ENCODE data around the gene LARGE2. TPM values are rescaled to one million over a fixed set of nuclear protein-coding genes. Genes with fewer than 3 reads are reported as not detected.
A peak's percentile ranks its signal among the peaks of the same experiment; 100 is the strongest.

Gene LARGE2
- total RNA-seq, 1 donor from 2014 or later, result not detected

GRCh38 chr11:45909594-45910475 is 12.6 kb upstream of the LARGE2 start:
- intact Hi-C loops (cut with DNase I), result no loop called here
- no peak for ATAC-seq (ENCODE audit: poor library complexity)
- no peak for DNase-seq

- intact Hi-C loops (cut with DNase I), result no loop called here
- DNase-seq, result no peak
- no peak for ATAC-seq (ENCODE audit: poor library complexity)
These were observed 11.8 kb upstream of the LARGE2 start for GRCh38 chr11:45910623-45911022.

- DNase-seq (no peak), ATAC-seq (ENCODE audit: poor library complexity) (no peak)
These were observed 8.9 kb upstream of the LARGE2 start for GRCh38 chr11:45913514-45913913.

GRCh38 chr11:45913942-45914635 is 8.4 kb upstream of the LARGE2 start:
- no peak for DNase-seq
- intact Hi-C loops (cut with DNase I), result no loop called here

More at GRCh38 chr11:45913514-45913913, 8.9 kb upstream of the LARGE2 start:
- intact Hi-C loops (cut with DNase I), result no loop called here

GRCh38 chr11:45915446-45915845 is 7.0 kb upstream of the LARGE2 start:
- intact Hi-C loops (cut with DNase I), result loop anchor here (5.0 kb wide), 1 partner anchor 58 kb away; no protein-coding TSS in a partner anchor
- DNase-seq, result no peak

More at GRCh38 chr11:45913942-45914635, 8.4 kb upstream of the LARGE2 start:
- no peak for ATAC-seq (ENCODE audit: poor library complexity)

GRCh38 chr11:45917286-45917622 is 5.2 kb upstream of the LARGE2 start:
- no peak for DNase-seq
- intact Hi-C loops (cut with DNase I), result loop anchor here (5.0 kb wide), 1 partner anchor 60 kb away; no protein-coding TSS in a partner anchor
- ATAC-seq (ENCODE audit: poor library complexity), result no peak

More at GRCh38 chr11:45915446-45915845, 7.0 kb upstream of the LARGE2 start:
- ATAC-seq (ENCODE audit: poor library complexity), result no peak

GRCh38 chr11:45917623-45918330 is 4.7 kb upstream of the LARGE2 start, which contains the start of gene PEX16:
TSS of gene PEX16 (minus strand) at chr11:45917877. CDS start at chr11:45917811, 66 bp downstream.
- intact Hi-C loops (cut with DNase I), result loop anchor here (5.0 kb wide), 1 partner anchor 60 kb away; no protein-coding TSS in a partner anchor
- peak; percentile 98 for DNase-seq
- peak; percentile 96 for ATAC-seq (ENCODE audit: poor library complexity)

GRCh38 chr11:45918331-45918941 is 4.0 kb upstream of the LARGE2 start:
- intact Hi-C loops (cut with DNase I), result loop anchor here (5.0 kb wide), 1 partner anchor 61 kb away; no protein-coding TSS in a partner anchor
- ATAC-seq (ENCODE audit: poor library complexity) (peak; percentile 91), DNase-seq (peak; percentile 91)

GRCh38 chr11:45918962-45919675 is 3.3 kb upstream of the LARGE2 start:
- DNase-seq (peak; percentile 26), ATAC-seq (ENCODE audit: poor library complexity) (no peak)
- intact Hi-C loops (cut with DNase I), result loop anchor here (5.0 kb wide), 1 partner anchor 62 kb away; no protein-coding TSS in a partner anchor

GRCh38 chr11:45919806-45920530 is 2.5 kb upstream of the LARGE2 start:
- intact Hi-C loops (cut with DNase I), result loop anchor here (5.0 kb wide), 1 partner anchor 63 kb away; no protein-coding TSS in a partner anchor

GRCh38 chr11:45920531-45921477 is 1.7 kb upstream of the LARGE2 start:
- intact Hi-C loops (cut with DNase I), result no loop called here

More at GRCh38 chr11:45919806-45920530, 2.5 kb upstream of the LARGE2 start:
- DNase-seq (peak; percentile 44), ATAC-seq (ENCODE audit: poor library complexity) (no peak)

GRCh38 chr11:45921561-45922424 is 663 bp upstream of the LARGE2 start:
- intact Hi-C loops (cut with DNase I), result no loop called here
- no peak for ATAC-seq (ENCODE audit: poor library complexity)
- DNase-seq, result peak; percentile 39

More at GRCh38 chr11:45920531-45921477, 1.7 kb upstream of the LARGE2 start:
- DNase-seq (peak; percentile 25), ATAC-seq (ENCODE audit: poor library complexity) (no peak)

GRCh38 chr11:45924036-45924915 is 1.8 kb downstream of the LARGE2 start:
- intact Hi-C loops (cut with DNase I), result no loop called here
- DNase-seq (peak; percentile 24), ATAC-seq (ENCODE audit: poor library complexity) (no peak)

- DNase-seq (no peak), ATAC-seq (ENCODE audit: poor library complexity) (no peak)
- intact Hi-C loops (cut with DNase I), result no loop called here
These were observed 2.5 kb downstream of the LARGE2 start for GRCh38 chr11:45924927-45925326.
